ENCODE data around the gene SOWAHB.
"Not testable (repeated sequence)": the region's sequence is repeated elsewhere in the genome, so short reads cannot be mapped to it uniquely, and the experiment has no call there.

Gene SOWAHB

DNA sequence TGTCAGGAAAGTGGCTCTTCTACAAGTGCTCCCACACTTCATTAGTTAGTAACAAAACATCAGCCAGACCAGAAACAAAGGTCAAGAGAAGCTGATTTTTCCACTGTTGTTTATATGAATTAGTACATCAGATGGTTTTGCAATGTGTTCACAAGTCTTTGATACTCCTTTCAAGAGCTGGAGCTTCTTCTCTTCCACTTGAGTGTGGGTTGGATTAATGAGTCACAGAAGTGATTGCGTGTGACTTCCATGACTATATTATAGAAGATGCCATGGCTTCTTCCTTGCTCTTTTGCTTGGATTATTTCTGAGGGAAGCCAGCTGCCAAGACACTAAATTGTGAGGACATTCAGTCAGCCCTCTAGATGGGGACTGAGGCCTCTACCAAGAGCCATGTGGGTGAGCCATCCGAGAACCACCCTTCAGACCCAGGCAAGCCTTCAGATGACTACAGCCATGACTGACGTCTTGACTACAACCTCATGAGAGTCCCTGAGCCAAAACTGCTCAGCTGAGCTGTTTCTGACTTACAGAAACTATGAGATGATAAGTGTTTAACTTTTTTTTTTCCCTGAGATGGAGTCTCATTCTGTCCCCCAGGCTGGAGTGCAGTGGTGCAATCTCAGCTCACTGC lies 18.1 kb downstream of the SOWAHB start:
- DNase-seq (ENCODE audit: low read depth, low spot score): no peak
- POLR2A ChIA-PET: no interaction called here
- CTCF ChIA-PET: interaction anchor here (0.7 kb wide), 1 partner anchor 41 kb away, joined by 4 read pairs; no protein-coding TSS in a partner anchor

DNA sequence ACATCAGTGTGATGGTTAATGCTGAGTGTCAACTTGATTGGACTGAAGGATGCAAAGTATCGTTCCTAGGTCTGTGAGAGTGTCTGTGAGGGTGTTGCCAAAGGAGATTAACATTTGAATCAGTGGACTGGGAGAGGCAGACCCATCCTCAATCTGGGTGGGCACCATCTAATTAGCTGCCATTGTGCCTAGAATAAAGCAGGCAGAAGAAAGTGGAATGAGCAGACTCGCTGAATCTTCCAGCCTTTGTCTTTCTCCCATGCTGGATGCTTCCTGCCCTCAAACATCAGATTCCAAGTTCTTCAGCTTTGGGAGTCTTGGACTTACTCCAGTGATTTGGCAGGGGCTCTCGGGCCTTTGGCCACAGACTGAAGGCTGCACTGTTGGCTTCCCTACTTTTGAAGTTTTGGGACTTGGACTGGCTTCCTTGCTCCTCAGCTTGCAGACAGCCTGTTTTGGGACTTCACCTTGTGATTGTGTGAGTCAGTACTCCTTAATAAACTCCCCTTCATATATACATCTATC lies 19.2 kb downstream of the SOWAHB start:
- H3K4me3 ChIP-seq (ENCODE audit: low read depth, low read length); CTCF ChIA-PET; DNase-seq (ENCODE audit: low read depth, low spot score); POLR2A ChIA-PET: not testable (repeated sequence)

More for the DNA sequence above, 18.1 kb downstream of the SOWAHB start:
- TF ChIP-seq, protein P1, sequence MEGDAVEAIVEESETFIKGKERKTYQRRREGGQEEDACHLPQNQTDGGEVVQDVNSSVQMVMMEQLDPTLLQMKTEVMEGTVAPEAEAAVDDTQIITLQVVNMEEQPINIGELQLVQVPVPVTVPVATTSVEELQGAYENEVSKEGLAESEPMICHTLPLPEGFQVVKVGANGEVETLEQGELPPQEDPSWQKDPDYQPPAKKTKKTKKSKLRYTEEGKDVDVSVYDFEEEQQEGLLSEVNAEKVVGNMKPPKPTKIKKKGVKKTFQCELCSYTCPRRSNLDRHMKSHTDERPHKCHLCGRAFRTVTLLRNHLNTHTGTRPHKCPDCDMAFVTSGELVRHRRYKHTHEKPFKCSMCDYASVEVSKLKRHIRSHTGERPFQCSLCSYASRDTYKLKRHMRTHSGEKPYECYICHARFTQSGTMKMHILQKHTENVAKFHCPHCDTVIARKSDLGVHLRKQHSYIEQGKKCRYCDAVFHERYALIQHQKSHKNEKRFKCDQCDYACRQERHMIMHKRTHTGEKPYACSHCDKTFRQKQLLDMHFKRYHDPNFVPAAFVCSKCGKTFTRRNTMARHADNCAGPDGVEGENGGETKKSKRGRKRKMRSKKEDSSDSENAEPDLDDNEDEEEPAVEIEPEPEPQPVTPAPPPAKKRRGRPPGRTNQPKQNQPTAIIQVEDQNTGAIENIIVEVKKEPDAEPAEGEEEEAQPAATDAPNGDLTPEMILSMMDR (IDR thresholded peaks at IDR 0.05; ENCODE audit: insufficient read depth, low read length, missing control alignments): no peak
- no peak overlapping the region for H3K4me3 ChIP-seq (ENCODE audit: low read depth, low read length)

DNA sequence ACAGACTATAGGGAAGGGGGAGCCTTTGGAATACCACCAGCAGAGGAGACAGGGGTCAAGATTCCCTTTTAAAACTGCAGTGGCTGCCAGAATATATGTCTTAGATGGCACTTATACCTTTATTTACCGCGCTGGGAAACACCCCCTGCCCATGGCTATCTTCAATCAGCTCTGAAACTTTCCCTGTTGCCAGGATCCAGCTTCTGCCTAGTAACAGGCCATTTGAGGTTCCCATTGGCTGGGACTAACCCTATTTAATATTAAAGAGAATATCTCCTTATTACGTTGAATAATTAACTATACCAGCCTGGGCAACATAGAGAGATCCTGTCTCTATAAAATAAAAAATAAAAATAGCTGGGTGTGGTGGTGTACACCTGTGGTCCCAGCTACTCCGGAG lies 23.8 kb downstream of the SOWAHB start:
- POLR2A ChIA-PET: no interaction called here
- TF ChIP-seq, protein P1 (IDR thresholded peaks at IDR 0.05; ENCODE audit: insufficient read depth, low read length, missing control alignments): no peak
- no peak for DNase-seq (ENCODE audit: low read depth, low spot score)
- CTCF ChIA-PET: no interaction called here
- no peak overlapping the region for H3K4me3 ChIP-seq (ENCODE audit: low read depth, low read length)

DNA sequence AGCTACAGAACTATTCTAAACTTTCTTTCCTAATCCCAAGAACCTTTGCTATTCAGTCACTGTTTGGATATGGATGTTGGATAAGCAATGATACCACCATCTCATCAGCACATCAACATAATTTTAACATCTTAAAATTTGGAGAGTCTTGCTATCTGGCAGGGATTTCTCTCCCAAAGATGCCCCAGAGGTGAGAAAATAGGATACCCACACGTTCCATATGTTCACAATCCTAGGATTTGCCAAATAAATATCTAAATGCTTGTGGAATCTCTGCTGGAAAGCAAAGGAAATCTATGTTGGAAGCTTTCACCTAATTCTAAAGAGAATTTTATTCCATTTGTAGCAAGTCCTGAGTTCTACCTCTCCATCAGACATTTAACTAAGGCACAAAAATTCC lies 24.4 kb downstream of the SOWAHB start:
- ChIA-PET CTCF (no interaction called here), POLR2A (no interaction called here)
- TF ChIP-seq, protein P1 (IDR thresholded peaks at IDR 0.05; ENCODE audit: insufficient read depth, low read length, missing control alignments): no peak
- no peak for DNase-seq (ENCODE audit: low read depth, low spot score)
- H3K4me3 ChIP-seq (ENCODE audit: low read depth, low read length): no peak overlapping the region

DNA sequence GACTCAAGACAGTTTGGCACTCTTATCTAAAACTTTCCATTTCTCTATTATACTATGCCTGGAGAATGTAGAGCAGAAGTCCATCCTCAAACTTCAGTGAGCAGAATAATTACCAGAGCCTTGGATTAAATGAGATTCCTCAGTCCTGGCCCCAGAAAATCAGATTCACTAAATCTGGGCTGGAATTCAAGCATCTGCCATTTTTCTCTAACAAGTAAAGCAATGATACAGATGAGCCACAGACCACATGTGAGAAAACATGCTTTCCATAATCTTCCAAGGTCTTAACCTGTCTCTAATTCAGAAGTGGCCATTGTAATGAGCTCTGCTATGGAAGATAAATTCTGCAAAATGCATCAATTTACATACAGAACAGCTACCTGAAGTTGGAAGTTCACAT lies 25.4 kb downstream of the SOWAHB start:
- H3K4me3 ChIP-seq (ENCODE audit: low read depth, low read length): no peak overlapping the region
- CTCF ChIA-PET: no interaction called here
- TF ChIP-seq, protein P1 (IDR thresholded peaks at IDR 0.05; ENCODE audit: insufficient read depth, low read length, missing control alignments): no peak
- no peak for DNase-seq (ENCODE audit: low read depth, low spot score)
- POLR2A ChIA-PET: no interaction called here

DNA sequence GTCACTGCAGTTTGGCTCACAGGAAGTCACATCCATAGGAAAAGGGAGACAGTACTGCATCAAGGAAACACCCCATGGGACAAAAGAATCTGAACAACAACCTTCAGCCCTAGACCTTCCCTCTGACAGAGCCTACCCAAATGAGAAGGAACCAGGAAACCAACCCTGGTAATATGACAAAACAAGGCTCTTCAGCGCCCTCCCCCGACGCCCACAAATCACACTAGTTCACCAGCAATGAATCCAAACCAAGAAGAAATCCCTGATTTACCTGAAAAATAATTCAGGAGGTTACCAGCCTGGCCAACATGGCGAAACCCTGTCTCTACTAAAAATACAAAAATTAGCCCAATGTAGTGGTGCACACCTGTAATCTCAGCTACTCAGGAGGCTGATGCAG lies 29.2 kb downstream of the SOWAHB start:
- DNase-seq (ENCODE audit: low read depth, low spot score); CTCF ChIA-PET; H3K4me3 ChIP-seq (ENCODE audit: low read depth, low read length); POLR2A ChIA-PET: not testable (repeated sequence)

DNA sequence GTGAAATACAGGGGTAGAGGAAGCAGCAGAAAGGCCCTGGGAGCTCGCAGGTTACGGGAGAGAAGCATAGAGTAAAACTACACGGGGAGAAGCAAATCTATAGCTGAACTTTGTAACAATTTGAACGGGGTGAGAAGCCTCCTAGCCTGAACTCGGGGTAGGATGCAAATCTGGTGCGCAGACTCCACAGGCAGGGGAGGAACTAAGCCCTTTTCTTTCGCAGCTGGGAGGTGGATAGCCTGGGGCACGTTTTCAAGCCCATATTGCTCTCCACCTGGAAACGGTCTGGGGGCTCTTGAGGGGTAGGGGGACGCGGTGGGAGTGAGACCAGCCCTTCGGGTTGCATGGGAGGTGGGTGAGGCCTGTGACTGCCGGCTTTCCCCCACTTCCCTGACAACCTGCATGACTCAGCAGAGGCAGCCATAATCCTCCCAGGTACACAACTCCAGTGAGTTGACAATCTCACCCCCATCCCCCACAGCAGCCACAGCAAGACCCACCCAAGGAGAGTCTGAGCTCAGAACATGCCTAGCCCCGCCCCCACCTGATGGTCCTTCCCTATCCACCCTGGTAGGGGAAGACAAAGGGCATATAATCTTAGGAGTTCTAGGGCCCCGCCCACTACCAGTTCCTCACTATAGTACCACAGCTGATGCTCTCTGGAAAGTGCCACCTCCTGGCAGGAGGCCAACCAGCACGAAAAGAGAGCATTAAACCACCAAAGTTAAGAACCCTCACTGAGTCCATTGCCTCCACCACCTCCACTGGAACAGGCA lies 29.9 kb downstream of the SOWAHB start:
- TF ChIP-seq, protein P1 (IDR thresholded peaks at IDR 0.05; ENCODE audit: insufficient read depth, low read length, missing control alignments): no peak
- no peak for DNase-seq (ENCODE audit: low read depth, low spot score)
- POLR2A ChIA-PET: no interaction called here
- no peak overlapping the region for H3K4me3 ChIP-seq (ENCODE audit: low read depth, low read length)
- CTCF ChIA-PET: interaction anchor here (0.6 kb wide), 1 partner anchor 110 kb away, joined by 3 read pairs; no protein-coding TSS in a partner anchor
